NCI-H146 (cell line): ENCODE measurements around the gene MND1.

Experiments used
- DNase-seq: peaks from one replicate; lab custom pipeline; 2025; lab: John Stamatoyannopoulos, UW

MND1 gene

GRCh38 chr4:153346563-153346962 lies 2.1 kb downstream of the MND1 start:
- no peak for DNase-seq

GRCh38 chr4:153347117-153347516 lies 2.6 kb downstream of the MND1 start:
- no peak for DNase-seq

- no peak for DNase-seq
Observed at GRCh38 chr4:153348006-153348405, 3.5 kb downstream of the MND1 start.

- DNase-seq: no peak
Observed at GRCh38 chr4:153349206-153349805, 4.8 kb downstream of the MND1 start.

- DNase-seq: no peak
Observed at GRCh38 chr4:153362184-153362583, 17.7 kb downstream of the MND1 start.

- no peak for DNase-seq
Observed at GRCh38 chr4:153364061-153364460, 19.6 kb downstream of the MND1 start.

- DNase-seq: no peak
Observed at GRCh38 chr4:153365003-153365402, 20.5 kb downstream of the MND1 start.

- DNase-seq: no peak
Observed at GRCh38 chr4:153366486-153366885, 22.0 kb downstream of the MND1 start.

GRCh38 chr4:153367092-153367491 lies 22.6 kb downstream of the MND1 start:
- no peak for DNase-seq

GRCh38 chr4:153369021-153369420 lies 24.5 kb downstream of the MND1 start:
- DNase-seq: no peak

GRCh38 chr4:153371701-153372234 lies 27.3 kb downstream of the MND1 start:
- no peak for DNase-seq

GRCh38 chr4:153372967-153373562 lies 28.6 kb downstream of the MND1 start:
- DNase-seq: no peak

- no peak for DNase-seq
Observed at GRCh38 chr4:153374442-153374841, 30.0 kb downstream of the MND1 start.

GRCh38 chr4:153375303-153375702 lies 30.8 kb downstream of the MND1 start:
- no peak for DNase-seq

GRCh38 chr4:153383131-153383530 lies 38.6 kb downstream of the MND1 start:
- DNase-seq: no peak

- DNase-seq: no peak
Observed at GRCh38 chr4:153384160-153384559, 39.7 kb downstream of the MND1 start.

- no peak for DNase-seq
Observed at GRCh38 chr4:153385784-153386183, 41.3 kb downstream of the MND1 start.

- no peak for DNase-seq
Observed at GRCh38 chr4:153387981-153388380, 43.5 kb downstream of the MND1 start.

- no peak for DNase-seq
Observed at GRCh38 chr4:153393397-153393796, 48.9 kb downstream of the MND1 start.

GRCh38 chr4:153394945-153395344 lies 50.5 kb downstream of the MND1 start:
- no peak for DNase-seq

- DNase-seq: no peak
Observed at GRCh38 chr4:153398713-153399112, 54.2 kb downstream of the MND1 start.

GRCh38 chr4:153399358-153399757 lies 54.9 kb downstream of the MND1 start:
- DNase-seq: no peak

- no peak for DNase-seq
Observed at GRCh38 chr4:153401501-153401900, 57.0 kb downstream of the MND1 start.

- DNase-seq: no peak
Observed at GRCh38 chr4:153402366-153402765, 57.9 kb downstream of the MND1 start.
